GM23338 (cell line): Measurements from ENCODE around the gene BANF1.
A peak's percentile ranks its signal among the peaks of the same experiment; 100 is the strongest.

ENCODE experiments used
- CREB1 ChIP-seq: fragments of 250-450 bp; sonication (Bioruptor Pico); IDR thresholded peaks from 2 replicates; pipeline ENCODE4 v1.5.0; 2020; ENCODE audit warnings: low read depth, mild to moderate bottlenecking, moderate library complexity
- ETS1 ChIP-seq: IDR thresholded peaks from 2 replicates; pipeline ENCODE4 v1.6.1; 2016; ENCODE audit warnings: antibody characterized with exemption
- EZH2 ChIP-seq: fragments of 200-600 bp; sonication (generic); IDR thresholded peaks from one replicate; pipeline ENCODE4 v1.8.0; 2017; ENCODE audit warnings: antibody characterized with exemption, mild to moderate bottlenecking, low read depth; ENCODE audit not compliant: unreplicated experiment
- EZH2phosphoT487 ChIP-seq: fragments of 200-600 bp; sonication (generic); IDR thresholded peaks from one replicate; pipeline ENCODE4 v1.8.1; 2018; ENCODE audit warnings: antibody characterized with exemption; ENCODE audit not compliant: unreplicated experiment
- JUNB ChIP-seq: IDR thresholded peaks from one replicate; pipeline ENCODE4 v1.6.1; 2016; ENCODE audit warnings: antibody characterized with exemption; ENCODE audit not compliant: unreplicated experiment
- NANOG ChIP-seq: IDR thresholded peaks from 2 replicates; pipeline ENCODE4 v1.6.1; 2016; ENCODE audit warnings: antibody characterized with exemption, borderline replicate concordance
- POLR2AphosphoS5 ChIP-seq: IDR thresholded peaks from 2 replicates; pipeline ENCODE4 v1.6.1; 2016; ENCODE audit warnings: antibody characterized with exemption, low read depth
- REST ChIP-seq: IDR thresholded peaks from one replicate; pipeline ENCODE4 v1.6.1; 2018; ENCODE audit warnings: antibody characterized with exemption; ENCODE audit not compliant: unreplicated experiment
- STAT1 ChIP-seq: IDR thresholded peaks from one replicate; pipeline ENCODE4 v1.6.1; 2016; ENCODE audit warnings: antibody characterized with exemption; ENCODE audit not compliant: unreplicated experiment
- ZNF331 ChIP-seq: fragments of 250-450 bp; sonication (Bioruptor Pico); IDR thresholded peaks from 2 replicates; pipeline ENCODE4 v1.5.0; 2020; ENCODE audit warnings: low read depth, mild to moderate bottlenecking, moderate library complexity
- TF ChIP-seq, protein P1 (sequence below), 2 experiments: fragments of 200-600 bp in 1 of 2; sonication (generic) in 1 of 2; conservative IDR thresholded peaks; 2 replicates each; pipeline versions ENCODE4 v1.5.1 to v1.6.1; 2016 to 2017; ENCODE audit warnings: antibody characterized with exemption in 2 of 2, low read depth in 2 of 2, mild to moderate bottlenecking in 2 of 2, moderate library complexity in 1 of 2
- TF ChIP-seq, protein P2 (sequence below): fragments of 250-450 bp; sonication (Bioruptor Pico); IDR thresholded peaks from 2 replicates; pipeline ENCODE4 v1.5.0; 2020; ENCODE audit warnings: mild to moderate bottlenecking, moderate library complexity

- TF ChIP-seq, protein P1, sequence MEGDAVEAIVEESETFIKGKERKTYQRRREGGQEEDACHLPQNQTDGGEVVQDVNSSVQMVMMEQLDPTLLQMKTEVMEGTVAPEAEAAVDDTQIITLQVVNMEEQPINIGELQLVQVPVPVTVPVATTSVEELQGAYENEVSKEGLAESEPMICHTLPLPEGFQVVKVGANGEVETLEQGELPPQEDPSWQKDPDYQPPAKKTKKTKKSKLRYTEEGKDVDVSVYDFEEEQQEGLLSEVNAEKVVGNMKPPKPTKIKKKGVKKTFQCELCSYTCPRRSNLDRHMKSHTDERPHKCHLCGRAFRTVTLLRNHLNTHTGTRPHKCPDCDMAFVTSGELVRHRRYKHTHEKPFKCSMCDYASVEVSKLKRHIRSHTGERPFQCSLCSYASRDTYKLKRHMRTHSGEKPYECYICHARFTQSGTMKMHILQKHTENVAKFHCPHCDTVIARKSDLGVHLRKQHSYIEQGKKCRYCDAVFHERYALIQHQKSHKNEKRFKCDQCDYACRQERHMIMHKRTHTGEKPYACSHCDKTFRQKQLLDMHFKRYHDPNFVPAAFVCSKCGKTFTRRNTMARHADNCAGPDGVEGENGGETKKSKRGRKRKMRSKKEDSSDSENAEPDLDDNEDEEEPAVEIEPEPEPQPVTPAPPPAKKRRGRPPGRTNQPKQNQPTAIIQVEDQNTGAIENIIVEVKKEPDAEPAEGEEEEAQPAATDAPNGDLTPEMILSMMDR (conservative IDR thresholded peaks at IDR 0.05; ENCODE audit: low read depth in 2 of 2) = peak in 1 of 2 experiments; percentile 27; a peak in 2 of 4 replicates
- no peak for TF ChIP-seq EZH2
- TF ChIP-seq REST = no peak
- TF ChIP-seq NANOG = no peak
- no peak for TF ChIP-seq STAT1
- TF ChIP-seq JUNB = no peak
- TF ChIP-seq POLR2AphosphoS5 = no peak
- no peak for TF ChIP-seq CREB1 (CRISPR knock-in tag)
- no peak for TF ChIP-seq EZH2phosphoT487
- TF ChIP-seq ETS1 = no peak
- no peak for TF ChIP-seq ZNF331 (CRISPR knock-in tag)
- TF ChIP-seq, protein P2, sequence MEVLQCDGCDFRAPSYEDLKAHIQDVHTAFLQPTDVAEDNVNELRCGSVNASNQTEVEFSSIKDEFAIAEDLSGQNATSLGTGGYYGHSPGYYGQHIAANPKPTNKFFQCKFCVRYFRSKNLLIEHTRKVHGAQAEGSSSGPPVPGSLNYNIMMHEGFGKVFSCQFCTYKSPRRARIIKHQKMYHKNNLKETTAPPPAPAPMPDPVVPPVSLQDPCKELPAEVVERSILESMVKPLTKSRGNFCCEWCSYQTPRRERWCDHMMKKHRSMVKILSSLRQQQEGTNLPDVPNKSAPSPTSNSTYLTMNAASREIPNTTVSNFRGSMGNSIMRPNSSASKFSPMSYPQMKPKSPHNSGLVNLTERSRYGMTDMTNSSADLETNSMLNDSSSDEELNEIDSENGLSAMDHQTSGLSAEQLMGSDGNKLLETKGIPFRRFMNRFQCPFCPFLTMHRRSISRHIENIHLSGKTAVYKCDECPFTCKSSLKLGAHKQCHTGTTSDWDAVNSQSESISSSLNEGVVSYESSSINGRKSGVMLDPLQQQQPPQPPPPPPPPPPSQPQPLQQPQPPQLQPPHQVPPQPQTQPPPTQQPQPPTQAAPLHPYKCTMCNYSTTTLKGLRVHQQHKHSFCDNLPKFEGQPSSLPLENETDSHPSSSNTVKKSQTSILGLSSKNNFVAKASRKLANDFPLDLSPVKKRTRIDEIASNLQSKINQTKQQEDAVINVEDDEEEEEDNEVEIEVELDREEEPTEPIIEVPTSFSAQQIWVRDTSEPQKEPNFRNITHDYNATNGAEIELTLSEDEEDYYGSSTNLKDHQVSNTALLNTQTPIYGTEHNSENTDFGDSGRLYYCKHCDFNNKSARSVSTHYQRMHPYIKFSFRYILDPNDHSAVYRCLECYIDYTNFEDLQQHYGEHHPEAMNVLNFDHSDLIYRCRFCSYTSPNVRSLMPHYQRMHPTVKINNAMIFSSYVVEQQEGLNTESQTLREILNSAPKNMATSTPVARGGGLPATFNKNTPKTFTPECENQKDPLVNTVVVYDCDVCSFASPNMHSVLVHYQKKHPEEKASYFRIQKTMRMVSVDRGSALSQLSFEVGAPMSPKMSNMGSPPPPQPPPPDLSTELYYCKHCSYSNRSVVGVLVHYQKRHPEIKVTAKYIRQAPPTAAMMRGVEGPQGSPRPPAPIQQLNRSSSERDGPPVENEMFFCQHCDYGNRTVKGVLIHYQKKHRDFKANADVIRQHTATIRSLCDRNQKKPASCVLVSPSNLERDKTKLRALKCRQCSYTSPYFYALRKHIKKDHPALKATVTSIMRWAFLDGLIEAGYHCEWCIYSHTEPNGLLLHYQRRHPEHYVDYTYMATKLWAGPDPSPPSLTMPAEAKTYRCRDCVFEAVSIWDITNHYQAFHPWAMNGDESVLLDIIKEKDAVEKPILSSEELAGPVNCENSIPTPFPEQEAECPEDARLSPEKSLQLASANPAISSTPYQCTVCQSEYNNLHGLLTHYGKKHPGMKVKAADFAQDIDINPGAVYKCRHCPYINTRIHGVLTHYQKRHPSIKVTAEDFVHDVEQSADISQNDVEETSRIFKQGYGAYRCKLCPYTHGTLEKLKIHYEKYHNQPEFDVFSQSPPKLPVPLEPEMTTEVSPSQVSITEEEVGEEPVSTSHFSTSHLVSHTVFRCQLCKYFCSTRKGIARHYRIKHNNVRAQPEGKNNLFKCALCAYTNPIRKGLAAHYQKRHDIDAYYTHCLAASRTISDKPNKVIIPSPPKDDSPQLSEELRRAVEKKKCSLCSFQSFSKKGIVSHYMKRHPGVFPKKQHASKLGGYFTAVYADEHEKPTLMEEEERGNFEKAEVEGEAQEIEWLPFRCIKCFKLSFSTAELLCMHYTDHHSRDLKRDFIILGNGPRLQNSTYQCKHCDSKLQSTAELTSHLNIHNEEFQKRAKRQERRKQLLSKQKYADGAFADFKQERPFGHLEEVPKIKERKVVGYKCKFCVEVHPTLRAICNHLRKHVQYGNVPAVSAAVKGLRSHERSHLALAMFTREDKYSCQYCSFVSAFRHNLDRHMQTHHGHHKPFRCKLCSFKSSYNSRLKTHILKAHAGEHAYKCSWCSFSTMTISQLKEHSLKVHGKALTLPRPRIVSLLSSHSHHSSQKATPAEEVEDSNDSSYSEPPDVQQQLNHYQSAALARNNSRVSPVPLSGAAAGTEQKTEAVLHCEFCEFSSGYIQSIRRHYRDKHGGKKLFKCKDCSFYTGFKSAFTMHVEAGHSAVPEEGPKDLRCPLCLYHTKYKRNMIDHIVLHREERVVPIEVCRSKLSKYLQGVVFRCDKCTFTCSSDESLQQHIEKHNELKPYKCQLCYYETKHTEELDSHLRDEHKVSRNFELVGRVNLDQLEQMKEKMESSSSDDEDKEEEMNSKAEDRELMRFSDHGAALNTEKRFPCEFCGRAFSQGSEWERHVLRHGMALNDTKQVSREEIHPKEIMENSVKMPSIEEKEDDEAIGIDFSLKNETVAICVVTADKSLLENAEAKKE = no peak
Observed at GRCh38 chr11:65965986-65966762, 36.1 kb upstream of the BANF1 start.
